Endodermal cell (in vitro differentiated cells): ENCODE measurements around the gene MYO7B. TPM values are rescaled to one million over a fixed set of nuclear protein-coding genes. Genes with fewer than 3 reads are reported as not detected.

Source experiments
- DNase-seq: peaks from one replicate; pipeline ENCODE4 v3.0.0-alpha.2; 2017
- H3K27ac ChIP-seq: 2 replicates; pipeline ENCODE4 v1.5.1; 2013; ENCODE audit warnings: mild to moderate bottlenecking, low read depth, low read length, moderate library complexity
- H3K27me3 ChIP-seq: 2 replicates; pipeline ENCODE4 v1.6.1; 2013; ENCODE audit warnings: mild to moderate bottlenecking, low read length, moderate library complexity; ENCODE audit not compliant: insufficient read depth, control insufficient read depth, poor library complexity, severe bottlenecking
- H3K36me3 ChIP-seq: 2 replicates; pipeline ENCODE4 v1.7.0; 2013; ENCODE audit warnings: mild to moderate bottlenecking, low read length, moderate library complexity; ENCODE audit not compliant: control insufficient read depth, insufficient read depth
- H3K4me1 ChIP-seq: one replicate; pipeline ENCODE4 v1.7.0; 2013; ENCODE audit warnings: low read length; ENCODE audit not compliant: control insufficient read depth, insufficient read depth
- H3K4me3 ChIP-seq: 2 replicates; pipeline ENCODE4 v1.5.1; 2013; ENCODE audit warnings: mild to moderate bottlenecking, low read length, moderate library complexity
- H3K9ac ChIP-seq: 2 replicates; pipeline ENCODE4 v1.6.1; 2013; ENCODE audit warnings: mild to moderate bottlenecking, low read length, moderate library complexity; ENCODE audit not compliant: poor library complexity, severe bottlenecking; ENCODE audit errors: extremely low read depth
- H3K9me3 ChIP-seq: 2 replicates; pipeline ENCODE4 v1.6.1; 2013; ENCODE audit warnings: mild to moderate bottlenecking, low read length, moderate library complexity; ENCODE audit not compliant: control insufficient read depth
- H3K27ac Mint-ChIP-seq: 2 replicates; pipeline ENCODE4 v1.8.0; 2020; ENCODE audit warnings: mixed read lengths
- H3K27me3 Mint-ChIP-seq: 2 replicates; pipeline ENCODE4 v1.8.0; 2021; ENCODE audit warnings: mild to moderate bottlenecking, mixed read lengths; ENCODE audit not compliant: insufficient read depth
- H3K36me3 Mint-ChIP-seq: 2 replicates; pipeline ENCODE4 v1.8.0; 2020; ENCODE audit warnings: low read depth, mixed read lengths
- H3K4me1 Mint-ChIP-seq: 2 replicates; pipeline ENCODE4 v1.8.0; 2020; ENCODE audit warnings: mixed read lengths
- H3K4me3 Mint-ChIP-seq: 2 replicates; pipeline ENCODE4 v1.8.0; 2020; ENCODE audit warnings: mild to moderate bottlenecking, moderate library complexity, mixed read lengths
- H3K9me3 Mint-ChIP-seq: 2 replicates; pipeline ENCODE4 v1.8.0; 2020; ENCODE audit warnings: mild to moderate bottlenecking, mixed read lengths
- WGBS, 2 experiments: methylation state at CpG; one replicate each; pipeline versions ENCODE4 v1.1.5 to v1.1.7; 2013; ENCODE audit warnings: missing lambda C conversion rate in 2 of 2, mixed read lengths in 1 of 2; ENCODE audit not compliant: insufficient coverage in 1 of 2, insufficient read length in 1 of 2; 5-methylcytosine and 5-hydroxymethylcytosine counted together
- total RNA-seq, 2 donors: library from RNA; stranded (reverse); fragmentation: NEBNext Ultra II Directional in 1 of 2; extraction: Animal tissue kit (Norgen Biotek cat#: 25700) in 1 of 2; gene quantifications; 2 replicates in 1 of 2; 3 replicates in 1 of 2; pipeline ENCODE4 v1.2.1, GENCODE V29; 2021
- TF ChIP-seq, protein P1 (sequence below): fragments of 200-600 bp; sonication (generic); conservative IDR thresholded peaks from 2 replicates; pipeline ENCODE4 v1.5.0; 2021; ENCODE audit warnings: antibody characterized with exemption, mild to moderate bottlenecking

Gene MYO7B
- total RNA-seq, 2 donors from 2014 or later: 0.11 TPM; not detected in 1

DNA sequence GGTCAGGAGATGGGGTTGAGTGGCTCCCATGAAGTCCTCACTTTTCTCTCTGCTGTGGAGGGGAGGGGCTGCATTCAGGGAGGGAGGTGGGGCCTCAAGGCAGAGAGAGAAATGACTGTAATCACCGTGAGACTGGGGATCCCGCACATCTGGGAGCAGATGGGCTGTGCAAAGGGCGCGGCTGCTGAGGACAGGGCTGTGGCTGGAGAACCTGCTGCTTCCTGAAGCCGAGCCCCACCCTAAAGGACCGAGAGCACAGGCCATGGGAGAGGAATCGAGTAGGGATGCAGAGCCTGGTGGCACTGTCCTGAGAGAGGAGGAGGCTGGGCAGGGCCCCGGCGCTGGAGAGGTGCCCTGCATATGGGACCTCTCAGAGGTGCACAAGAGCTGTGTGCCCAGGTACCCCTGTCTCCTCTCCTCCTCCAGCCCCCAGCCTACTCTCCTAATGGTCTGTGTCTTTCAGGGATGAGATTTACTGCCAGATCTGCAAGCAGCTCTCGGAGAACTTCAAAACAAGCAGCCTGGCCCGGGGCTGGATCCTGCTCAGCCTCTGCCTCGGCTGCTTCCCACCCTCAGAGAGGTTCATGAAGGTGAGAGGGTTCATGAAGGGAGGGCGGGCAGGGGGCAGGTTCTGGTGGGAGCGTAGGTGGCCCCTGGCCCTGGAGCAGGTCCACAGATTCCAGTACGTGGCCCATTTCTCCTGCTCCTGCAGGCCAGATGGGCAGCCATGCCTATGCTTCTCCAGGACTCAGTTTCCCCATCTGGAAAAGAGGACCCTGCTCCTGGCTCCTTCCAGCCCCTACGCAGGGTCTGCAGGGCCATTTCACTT lies 84.6 kb downstream of the MYO7B start:
- Mint-ChIP-seq H3K4me3 (no peak overlapping the region), H3K36me3 (no peaks in the 10 kb centered on the region), H3K27me3 (peaks cover under 1% of the 10 kb centered on the region), H3K27ac (no peak overlapping the region), H3K9me3 (no peaks in the 10 kb centered on the region), H3K4me1 (peaks cover 12% of the 10 kb centered on the region)
- Histone ChIP-seq H3K9me3 (no peaks in the 10 kb centered on the region), H3K27me3 (no peaks in the 10 kb centered on the region), H3K4me1 (no peaks in the 10 kb centered on the region), H3K9ac (no peak overlapping the region), H3K36me3 (no peaks in the 10 kb centered on the region), H3K27ac (no peak overlapping the region), H3K4me3 (no peak overlapping the region)
- peak; percentile 43 for DNase-seq
- TF ChIP-seq, protein P1, sequence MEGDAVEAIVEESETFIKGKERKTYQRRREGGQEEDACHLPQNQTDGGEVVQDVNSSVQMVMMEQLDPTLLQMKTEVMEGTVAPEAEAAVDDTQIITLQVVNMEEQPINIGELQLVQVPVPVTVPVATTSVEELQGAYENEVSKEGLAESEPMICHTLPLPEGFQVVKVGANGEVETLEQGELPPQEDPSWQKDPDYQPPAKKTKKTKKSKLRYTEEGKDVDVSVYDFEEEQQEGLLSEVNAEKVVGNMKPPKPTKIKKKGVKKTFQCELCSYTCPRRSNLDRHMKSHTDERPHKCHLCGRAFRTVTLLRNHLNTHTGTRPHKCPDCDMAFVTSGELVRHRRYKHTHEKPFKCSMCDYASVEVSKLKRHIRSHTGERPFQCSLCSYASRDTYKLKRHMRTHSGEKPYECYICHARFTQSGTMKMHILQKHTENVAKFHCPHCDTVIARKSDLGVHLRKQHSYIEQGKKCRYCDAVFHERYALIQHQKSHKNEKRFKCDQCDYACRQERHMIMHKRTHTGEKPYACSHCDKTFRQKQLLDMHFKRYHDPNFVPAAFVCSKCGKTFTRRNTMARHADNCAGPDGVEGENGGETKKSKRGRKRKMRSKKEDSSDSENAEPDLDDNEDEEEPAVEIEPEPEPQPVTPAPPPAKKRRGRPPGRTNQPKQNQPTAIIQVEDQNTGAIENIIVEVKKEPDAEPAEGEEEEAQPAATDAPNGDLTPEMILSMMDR: no peak
- 92 to 95% methylated on average over 10 to 16 of the region's 16 CpGs for WGBS, 2 experiments

DNA sequence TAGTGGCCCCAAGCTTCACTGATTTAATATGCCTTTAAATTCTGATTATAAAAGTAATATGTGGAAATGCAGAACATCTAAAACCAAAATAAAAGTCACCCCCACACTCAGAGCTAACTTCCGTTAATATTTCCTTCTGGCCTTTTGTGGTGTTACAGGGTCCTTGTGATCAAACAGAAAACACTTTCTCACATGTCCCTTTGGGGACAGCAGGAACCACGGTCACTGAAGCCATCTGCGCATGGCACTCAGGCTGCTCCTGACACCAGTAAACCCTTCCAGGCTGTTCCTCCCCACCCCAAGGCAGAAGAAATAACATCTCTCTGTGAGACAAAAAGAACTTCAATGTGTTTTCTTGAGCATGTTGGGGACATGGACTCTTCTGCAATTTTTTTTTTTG lies 85.4 kb downstream of the MYO7B start:
- Mint-ChIP-seq H3K9me3 (no peaks in the 10 kb centered on the region), H3K27me3 (no peaks in the 10 kb centered on the region), H3K4me3 (no peak overlapping the region), H3K27ac (no peak overlapping the region), H3K4me1 (peaks cover 11% of the 10 kb centered on the region), H3K36me3 (no peaks in the 10 kb centered on the region)
- Histone ChIP-seq H3K4me3 (no peak overlapping the region), H3K36me3 (no peaks in the 10 kb centered on the region), H3K27me3 (no peaks in the 10 kb centered on the region), H3K9me3 (no peaks in the 10 kb centered on the region), H3K27ac (no peak overlapping the region), H3K9ac (no peak overlapping the region), H3K4me1 (no peaks in the 10 kb centered on the region)
- DNase-seq: peak; percentile 24
- TF ChIP-seq, protein P1: no peak
- 0 to 66% methylated on average over 1 to 3 of the region's 3 CpGs for WGBS, 2 experiments

DNA sequence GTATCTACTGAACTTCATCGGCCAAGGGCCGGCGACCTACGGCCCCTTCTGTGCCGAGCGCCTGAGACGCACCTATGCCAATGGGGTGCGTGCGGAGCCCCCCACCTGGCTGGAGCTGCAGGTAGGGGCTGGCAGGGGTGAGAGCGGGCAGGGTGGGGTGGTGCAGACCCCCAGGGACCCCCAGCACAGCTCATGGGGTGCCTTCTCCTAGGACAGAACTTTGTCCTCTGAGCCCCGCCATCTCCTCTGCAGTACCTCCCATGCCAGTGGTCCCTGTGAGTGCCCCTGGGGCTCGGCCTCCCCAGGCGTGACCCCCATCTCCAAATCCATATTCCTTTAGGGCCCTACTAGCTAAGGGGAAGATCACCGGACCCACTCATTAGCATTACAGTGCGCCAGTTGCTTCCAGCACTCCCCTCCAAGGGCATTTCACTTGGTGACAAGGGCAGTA lies 86.5 kb downstream of the MYO7B start:
- peak; percentile 24 for DNase-seq
- Histone ChIP-seq H3K27ac (no peak overlapping the region), H3K4me3 (no peak overlapping the region), H3K9ac (no peak overlapping the region), H3K4me1 (no peaks in the 10 kb centered on the region), H3K27me3 (no peaks in the 10 kb centered on the region), H3K9me3 (no peaks in the 10 kb centered on the region), H3K36me3 (no peaks in the 10 kb centered on the region)
- TF ChIP-seq, protein P1: no peak
- no peak overlapping the region for H3K27ac Mint-ChIP-seq
- no peaks in the 10 kb centered on the region for H3K9me3 Mint-ChIP-seq
- no peak overlapping the region for H3K4me3 Mint-ChIP-seq
- H3K4me1 Mint-ChIP-seq: peaks cover 5% of the 10 kb centered on the region
- H3K36me3 Mint-ChIP-seq: no peaks in the 10 kb centered on the region
- no peaks in the 10 kb centered on the region for H3K27me3 Mint-ChIP-seq
- WGBS, 2 experiments: 95 to 100% methylated on average over 3 to 15 of the region's 15 CpGs
